Measurements from ENCODE around the gene ZNF70.
"Not testable (repeated sequence)": the region's sequence is repeated elsewhere in the genome, so short reads cannot be mapped to it uniquely, and the experiment has no call there.

ZNF70 gene

GRCh38 chr22:23756891-23757290 is 6.0 kb upstream of the ZNF70 start:
- DNase-seq (ENCODE audit: low read depth) = no peak

- no peak for DNase-seq (ENCODE audit: low read depth)
Measured at GRCh38 chr22:23755711-23756110, 4.8 kb upstream of the ZNF70 start.

GRCh38 chr22:23754980-23755636 is 4.2 kb upstream of the ZNF70 start:
- DNase-seq (ENCODE audit: low read depth) = no peak

GRCh38 chr22:23754220-23754919 is 3.5 kb upstream of the ZNF70 start, which contains the start of gene VPREB3:
Gene VPREB3 (minus strand): TSS chr22:23754425. CDS start chr22:23754363, 62 bp downstream.
- no peak for DNase-seq (ENCODE audit: low read depth)

- no peak for DNase-seq (ENCODE audit: low read depth)
Measured at GRCh38 chr22:23753385-23753784, 2.5 kb upstream of the ZNF70 start.

GRCh38 chr22:23752750-23753149 is 1.8 kb upstream of the ZNF70 start:
- DNase-seq (ENCODE audit: low read depth) = no peak

- no peak for DNase-seq (ENCODE audit: low read depth)
Measured at GRCh38 chr22:23752090-23752691, 1.3 kb upstream of the ZNF70 start.

GRCh38 chr22:23751441-23751996 is 607 bp upstream of the ZNF70 start:
- DNase-seq (ENCODE audit: low read depth) = no peak

- DNase-seq (ENCODE audit: low read depth) = no peak
Measured at GRCh38 chr22:23750367-23750713, 572 bp downstream of the ZNF70 start.

GRCh38 chr22:23749841-23750301 is 1.0 kb downstream of the ZNF70 start:
- DNase-seq (ENCODE audit: low read depth) = no peak

GRCh38 chr22:23745791-23746190 is 5.1 kb downstream of the ZNF70 start:
- DNase-seq (ENCODE audit: low read depth) = no peak

- DNase-seq (ENCODE audit: low read depth) = no peak
Measured at GRCh38 chr22:23744485-23744884, 6.4 kb downstream of the ZNF70 start.

- DNase-seq (ENCODE audit: low read depth) = no peak
Measured at GRCh38 chr22:23744001-23744400, 6.9 kb downstream of the ZNF70 start.

GRCh38 chr22:23743303-23743705 is 7.6 kb downstream of the ZNF70 start:
- DNase-seq (ENCODE audit: low read depth) = no peak

- no peak for DNase-seq (ENCODE audit: low read depth)
Measured at GRCh38 chr22:23742505-23743264, 8.2 kb downstream of the ZNF70 start.

- no peak for DNase-seq (ENCODE audit: low read depth)
Measured at GRCh38 chr22:23737696-23738095, 13.2 kb downstream of the ZNF70 start.

GRCh38 chr22:23728108-23728507 is 22.8 kb downstream of the ZNF70 start:
- not testable (repeated sequence) for DNase-seq (ENCODE audit: low read depth)

GRCh38 chr22:23722724-23723123 is 28.2 kb downstream of the ZNF70 start:
- DNase-seq (ENCODE audit: low read depth) = no peak

- no peak for DNase-seq (ENCODE audit: low read depth)
Measured at GRCh38 chr22:23722160-23722559, 28.8 kb downstream of the ZNF70 start.

GRCh38 chr22:23720855-23721254 is 30.1 kb downstream of the ZNF70 start:
- no peak for DNase-seq (ENCODE audit: low read depth)

GRCh38 chr22:23718371-23719165 is 32.3 kb downstream of the ZNF70 start:
- DNase-seq (ENCODE audit: low read depth) = no peak
